ENCODE results near the gene GRIA4.

DNA sequence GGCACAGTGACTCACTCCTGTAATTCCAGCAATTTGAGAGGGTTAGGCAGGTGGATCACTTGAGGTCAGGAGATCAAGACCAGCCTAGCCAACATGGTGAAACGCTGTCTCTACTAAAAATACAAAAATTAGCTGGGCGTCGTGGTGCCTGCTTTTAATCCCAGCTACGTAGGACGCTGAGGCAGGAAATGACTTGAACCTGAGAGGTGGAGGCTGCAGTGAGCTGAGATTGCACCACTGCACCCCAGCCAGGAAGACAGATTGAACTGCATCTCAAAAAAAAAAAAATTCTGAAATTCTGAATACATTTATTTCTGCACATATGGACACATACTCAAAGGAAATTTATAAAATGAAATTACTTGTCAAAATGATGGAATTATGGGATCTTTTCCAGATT lies 103.2 kb downstream of the GRIA4 start:
- TF ChIP-seq, protein P1, sequence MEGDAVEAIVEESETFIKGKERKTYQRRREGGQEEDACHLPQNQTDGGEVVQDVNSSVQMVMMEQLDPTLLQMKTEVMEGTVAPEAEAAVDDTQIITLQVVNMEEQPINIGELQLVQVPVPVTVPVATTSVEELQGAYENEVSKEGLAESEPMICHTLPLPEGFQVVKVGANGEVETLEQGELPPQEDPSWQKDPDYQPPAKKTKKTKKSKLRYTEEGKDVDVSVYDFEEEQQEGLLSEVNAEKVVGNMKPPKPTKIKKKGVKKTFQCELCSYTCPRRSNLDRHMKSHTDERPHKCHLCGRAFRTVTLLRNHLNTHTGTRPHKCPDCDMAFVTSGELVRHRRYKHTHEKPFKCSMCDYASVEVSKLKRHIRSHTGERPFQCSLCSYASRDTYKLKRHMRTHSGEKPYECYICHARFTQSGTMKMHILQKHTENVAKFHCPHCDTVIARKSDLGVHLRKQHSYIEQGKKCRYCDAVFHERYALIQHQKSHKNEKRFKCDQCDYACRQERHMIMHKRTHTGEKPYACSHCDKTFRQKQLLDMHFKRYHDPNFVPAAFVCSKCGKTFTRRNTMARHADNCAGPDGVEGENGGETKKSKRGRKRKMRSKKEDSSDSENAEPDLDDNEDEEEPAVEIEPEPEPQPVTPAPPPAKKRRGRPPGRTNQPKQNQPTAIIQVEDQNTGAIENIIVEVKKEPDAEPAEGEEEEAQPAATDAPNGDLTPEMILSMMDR (IDR thresholded peaks at IDR 0.05; ENCODE audit: poor library complexity): no peak
- TF ChIP-seq EZH2phosphoT487 (IDR thresholded peaks at IDR 0.05; ENCODE audit: low read depth, severe bottlenecking, unreplicated experiment) (no peak), EZH2 (IDR thresholded peaks at IDR 0.05; ENCODE audit: borderline replicate concordance) (no peak)
